Measurements from ENCODE around the gene CBFB. TPM values are rescaled to one million over a fixed set of nuclear protein-coding genes. Genes with fewer than 3 reads are reported as not detected.

Gene CBFB
- total RNA-seq, 1 experiment from 2014 or later: 185 TPM

- H3K4me3 ChIP-seq (ENCODE audit: low read depth, low read length, poor library complexity, severe bottlenecking): peak overlapping the region; percentile 55
- TF ChIP-seq EZH2 (IDR thresholded peaks at IDR 0.05; ENCODE audit: borderline replicate concordance, low read depth, low read length, poor library complexity, severe bottlenecking): no peak
- no peak for TF ChIP-seq CTCF (conservative IDR thresholded peaks at IDR 0.05; ENCODE audit: low read depth, low read length)
- BruUV-seq (replicated peaks): no TSS peak
- POLR2A ChIA-PET (ENCODE audit: low non-redundant PET): interaction anchor here (0.6 kb wide), 1 partner anchor 15 kb away, joined by 4 read pairs; no protein-coding TSS in a partner anchor
- no peak for DNase-seq (ENCODE audit: low spot score)
- H3K27me3 ChIP-seq (replicated peaks; ENCODE audit: insufficient read depth, low read depth, low read length, poor library complexity): no peaks in the 10 kb centered on the region
- peak overlapping the region; percentile 90 for H3K27ac ChIP-seq (ENCODE audit: low read depth, low read length, poor library complexity, severe bottlenecking)
- CTCF ChIA-PET: interaction anchor here (0.6 to 2.7 kb wide), 3 partner anchors 141 to 1303 kb away, joined by 3 to 12 read pairs (median 3); no protein-coding TSS in a partner anchor
- intact Hi-C loops (cut with micrococcal nuclease; ENCODE audit: unreplicated experiment): loop anchor here (2.0 to 5.0 kb wide), 2 partner anchors 62 to 136 kb away; partner anchors contain the start of gene B3GNT9
- no peaks in the 10 kb centered on the region for H3K36me3 ChIP-seq (ENCODE audit: insufficient read depth, low read length, poor library complexity, severe bottlenecking)
- peaks cover 19% of the 10 kb centered on the region for H3K4me1 ChIP-seq (ENCODE audit: insufficient read depth, low read length, poor library complexity, severe bottlenecking)
- H3K9me3 ChIP-seq (ENCODE audit: low read depth, low read length, poor library complexity, severe bottlenecking): no peaks in the 10 kb centered on the region
Observed at GRCh38 chr16:67014634-67015312, 14.2 kb upstream of the CBFB start.

- POLR2A ChIA-PET (ENCODE audit: low non-redundant PET): no interaction called here
- no peak overlapping the region for H3K27ac ChIP-seq (ENCODE audit: low read depth, low read length, poor library complexity, severe bottlenecking)
- CTCF ChIA-PET: no interaction called here
- no peaks in the 10 kb centered on the region for H3K9me3 ChIP-seq (ENCODE audit: low read depth, low read length, poor library complexity, severe bottlenecking)
- TF ChIP-seq CTCF (conservative IDR thresholded peaks at IDR 0.05; ENCODE audit: low read depth, low read length): 0 out of 2 replicates have a peak, but pooled peaks have one; percentile 32
- TF ChIP-seq EZH2 (IDR thresholded peaks at IDR 0.05; ENCODE audit: borderline replicate concordance, low read depth, low read length, poor library complexity, severe bottlenecking): no peak
- peak; percentile 37 for DNase-seq (ENCODE audit: low spot score)
- BruUV-seq (replicated peaks): no TSS peak
- H3K36me3 ChIP-seq (ENCODE audit: insufficient read depth, low read length, poor library complexity, severe bottlenecking): no peaks in the 10 kb centered on the region
- H3K4me1 ChIP-seq (ENCODE audit: insufficient read depth, low read length, poor library complexity, severe bottlenecking): peaks cover 19% of the 10 kb centered on the region
- H3K4me3 ChIP-seq (ENCODE audit: low read depth, low read length, poor library complexity, severe bottlenecking): no peak overlapping the region
- intact Hi-C loops (cut with micrococcal nuclease; ENCODE audit: unreplicated experiment): loop anchor here (2.0 kb wide), 1 partner anchor 135 kb away; the partner anchor contains the start of gene B3GNT9
- H3K27me3 ChIP-seq (replicated peaks; ENCODE audit: insufficient read depth, low read depth, low read length, poor library complexity): no peaks in the 10 kb centered on the region
Observed at GRCh38 chr16:67015313-67015731, 13.6 kb upstream of the CBFB start.

- no peak for DNase-seq (ENCODE audit: low spot score)
- TF ChIP-seq CTCF (conservative IDR thresholded peaks at IDR 0.05; ENCODE audit: low read depth, low read length): no peak
- TF ChIP-seq EZH2 (IDR thresholded peaks at IDR 0.05; ENCODE audit: borderline replicate concordance, low read depth, low read length, poor library complexity, severe bottlenecking): no peak
- BruUV-seq (replicated peaks): no TSS peak
- Histone ChIP-seq H3K27ac (ENCODE audit: low read depth, low read length, poor library complexity, severe bottlenecking) (peak overlapping the region; percentile 50), H3K9me3 (ENCODE audit: low read depth, low read length, poor library complexity, severe bottlenecking) (no peaks in the 10 kb centered on the region), H3K4me3 (ENCODE audit: low read depth, low read length, poor library complexity, severe bottlenecking) (no peak overlapping the region), H3K4me1 (ENCODE audit: insufficient read depth, low read length, poor library complexity, severe bottlenecking) (peaks cover 19% of the 10 kb centered on the region), H3K36me3 (ENCODE audit: insufficient read depth, low read length, poor library complexity, severe bottlenecking) (no peaks in the 10 kb centered on the region), H3K27me3 (replicated peaks; ENCODE audit: insufficient read depth, low read depth, low read length, poor library complexity) (no peaks in the 10 kb centered on the region)
- ChIA-PET POLR2A (ENCODE audit: low non-redundant PET) (no interaction called here), CTCF (interaction anchor here (0.8 kb wide), 1 partner anchor 15 kb away, joined by 6 read pairs; no protein-coding TSS in a partner anchor)
- intact Hi-C loops (cut with micrococcal nuclease; ENCODE audit: unreplicated experiment): no loop called here
Observed at GRCh38 chr16:67016143-67016542, 12.8 kb upstream of the CBFB start.
